Measurements from ENCODE around the gene MTA3. TPM values are rescaled to one million over a fixed set of nuclear protein-coding genes. Genes with fewer than 3 reads are reported as not detected.

The MTA3 gene
- total and polyA plus RNA-seq, 2 of the 8 experiments (the other 6 are each of a cell fraction or from before 2014, with no cell fraction given), result 125 to 184 TPM

DNA sequence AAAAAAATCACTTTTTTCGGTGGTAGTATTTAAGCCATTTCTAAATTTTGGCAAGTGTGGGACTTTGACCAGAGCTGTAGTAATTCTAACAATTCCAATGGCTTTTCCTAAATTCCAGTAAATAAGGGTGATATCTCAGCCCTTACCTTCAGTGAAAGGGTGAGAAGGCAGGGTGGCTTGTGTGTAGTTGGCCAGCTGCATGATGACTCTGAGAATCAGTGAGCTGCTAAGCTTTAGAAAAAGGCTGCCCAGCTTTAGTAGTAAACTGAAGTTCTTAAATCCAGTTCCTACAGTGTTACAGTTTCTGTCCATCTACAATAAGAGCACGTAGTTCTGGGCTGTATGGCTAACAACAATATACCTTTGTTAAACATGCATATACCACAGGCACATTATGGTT, 153.5 kb downstream of the MTA3 start:
- H2BK15ac ChIP-seq (ENCODE audit: low read length), result no peak overlapping the region
- no peaks in the 10 kb centered on the region for H3K79me1 ChIP-seq (ENCODE audit: low read depth, low read length)
- H3K9me3 ChIP-seq (ENCODE audit: insufficient read depth in 2 of 2, low read depth in 1 of 2, low read length in 1 of 2), result no peaks in the 10 kb centered on the region
- H3K9ac ChIP-seq (replicated peaks in 1 of 4; ENCODE audit: extremely low read depth in 1 of 4, low read depth in 3 of 4, low read length in 3 of 4), result no peak overlapping the region
- POLR2A ChIA-PET (ENCODE audit: partially characterized antibody), result interaction anchor here (0.9 kb wide), 1 partner anchor 36 kb away, joined by 3 read pairs; no protein-coding TSS in a partner anchor
- DNase-seq (ENCODE audit: low read depth in 1 of 2, low spot score in 2 of 2) (no peak), FAIRE-seq (no peak)
- H2BK12ac ChIP-seq (ENCODE audit: low read depth, low read length), result no peak overlapping the region
- H3K27ac ChIP-seq (ENCODE audit: low read depth, low read length), result no peak overlapping the region
- H3K18ac ChIP-seq (ENCODE audit: extremely low read depth, low read length), result no peak overlapping the region
- H4K20me1 ChIP-seq (replicated peaks in 1 of 2; ENCODE audit: control insufficient read depth in 1 of 2, insufficient read depth in 2 of 2, low read length in 2 of 2), result no peaks in the 10 kb centered on the region
- peaks cover 0 to 10% (median 0%) of the 10 kb centered on the region in 4 experiments; a peak in 2 of 7 replicates for H3K4me1 ChIP-seq (replicated peaks in 1 of 4; ENCODE audit: control insufficient read depth in 3 of 4, insufficient read depth in 4 of 4, low read length in 3 of 4)
- H2BK20ac ChIP-seq (ENCODE audit: low read length), result no peak overlapping the region
- H4K8ac ChIP-seq (ENCODE audit: extremely low read depth, insufficient read depth, low read length), result no peak overlapping the region
- H2BK120ac ChIP-seq (replicated peaks; ENCODE audit: low read depth, low read length), result no peak overlapping the region
- H3K56ac ChIP-seq (replicated peaks; ENCODE audit: insufficient read length, low read depth, low read length), result no peak overlapping the region
- no peaks in the 10 kb centered on the region; a peak in 2 of 8 replicates for H3K36me3 ChIP-seq (ENCODE audit: control insufficient read depth in 2 of 4, insufficient read depth in 4 of 4, low read length in 3 of 4)
- H3K4me2 ChIP-seq (ENCODE audit: insufficient read depth in 1 of 2, low read depth in 2 of 2, low read length in 2 of 2), result no peak overlapping the region
- TF ChIP-seq SRF (IDR thresholded peaks at IDR 0.05; ENCODE audit: low read depth, low read length) (no peak), TCF12 (IDR thresholded peaks at IDR 0.05; ENCODE audit: low read depth, low read length) (no peak)
- no peaks in the 10 kb centered on the region for H3K79me2 ChIP-seq (ENCODE audit: control insufficient read depth in 1 of 2, insufficient read depth in 2 of 2, low read length in 2 of 2)
- H3K23ac ChIP-seq (ENCODE audit: insufficient read length), result no peak overlapping the region
- no peak overlapping the region for H4K5ac ChIP-seq (ENCODE audit: insufficient read length, low read depth, low read length)
- no peak overlapping the region for H2BK5ac ChIP-seq (ENCODE audit: low read depth, low read length)
- CTCF ChIA-PET (ENCODE audit: partially characterized antibody), result interaction anchor here (0.7 to 0.9 kb wide), 2 partner anchors 16 to 48 kb away, joined by 3 read pairs; no protein-coding TSS in a partner anchor
- H3K23me2 ChIP-seq (ENCODE audit: low read depth, low read length), result no peaks in the 10 kb centered on the region
- no peak overlapping the region for H3K4me3 ChIP-seq (ENCODE audit: extremely low read depth in 1 of 4, insufficient read depth in 2 of 4, low read depth in 3 of 4, low read length in 4 of 4)
- no peak overlapping the region for H3K4ac ChIP-seq (replicated peaks; ENCODE audit: insufficient read length, low read depth, low read length)
- H4K91ac ChIP-seq (replicated peaks; ENCODE audit: insufficient read length, low read length), result no peak overlapping the region
- no peak overlapping the region for H3K14ac ChIP-seq (ENCODE audit: insufficient read length)
- 89% methylated on average over 2 of the region's 2 CpGs; no CpG with 5 or more reads in 1 of the 2 experiments for WGBS, 2 experiments (ENCODE audit: extremely low coverage in 1 of 2, insufficient coverage in 1 of 2, insufficient read length in 1 of 2, insufficient replicate concordance in 2 of 2, low coverage in 1 of 2, low lambda C conversion rate in 2 of 2, missing lambda C conversion rate in 1 of 2)
- no peak overlapping the region for H2AK5ac ChIP-seq (ENCODE audit: low read depth, low read length)
- no peak overlapping the region for H2AFZ ChIP-seq (ENCODE audit: low read length)
- no peaks in the 10 kb centered on the region for H3K27me3 ChIP-seq (replicated peaks in 1 of 4; ENCODE audit: control insufficient read depth in 3 of 4, extremely low read depth in 1 of 4, insufficient read depth in 3 of 4, low read length in 3 of 4)

Data from H1 (cell line).